NCI-H2196 treated with DMSO at 0.1 percent for 48 hours (cell line): ENCODE results near the gene SLC22A6.
"Not testable (repeated sequence)": the region's sequence is repeated elsewhere in the genome, so short reads cannot be mapped to it uniquely, and the experiment has no call there.

ENCODE experiments used
- DNase-seq: peaks from one replicate; lab custom pipeline; 2025; ENCODE audit not compliant: unreplicated experiment; lab: John Stamatoyannopoulos, UW

Gene SLC22A6

DNA sequence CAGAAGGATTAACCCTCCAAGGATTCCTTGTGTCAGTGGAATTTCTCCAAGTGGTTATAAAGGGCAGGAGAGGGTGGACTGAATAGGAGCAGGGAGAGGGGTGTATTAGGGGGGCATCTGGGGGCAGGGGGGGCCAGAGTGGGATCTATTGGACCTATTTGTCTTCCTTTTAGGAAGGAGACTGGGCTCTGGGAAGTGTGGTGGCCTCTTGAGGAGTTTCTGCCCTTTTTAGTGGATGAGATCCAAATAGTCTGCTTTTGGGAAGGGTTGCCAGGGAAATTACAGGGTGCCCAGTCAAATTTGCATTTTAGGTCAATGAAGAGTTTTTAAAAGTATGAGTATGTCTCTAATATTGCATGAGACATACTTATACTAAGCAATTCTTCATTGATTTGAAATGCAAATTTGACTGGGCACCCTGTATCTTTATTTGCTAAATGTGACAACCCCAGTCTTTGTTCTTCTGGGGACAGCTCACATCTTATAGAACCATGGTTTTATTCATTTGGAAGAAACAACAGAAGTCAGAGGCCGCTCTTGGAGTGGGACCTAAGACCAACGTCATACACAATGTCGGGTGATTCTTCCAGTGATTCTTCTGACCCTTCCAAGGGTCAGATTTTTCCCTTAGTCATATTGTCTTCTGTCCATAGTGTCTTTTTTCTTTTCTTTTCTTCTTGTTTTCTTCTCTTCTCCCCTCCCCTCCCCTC lies 429 bp upstream of the SLC22A6 start:
- DNase-seq: no peak

DNA sequence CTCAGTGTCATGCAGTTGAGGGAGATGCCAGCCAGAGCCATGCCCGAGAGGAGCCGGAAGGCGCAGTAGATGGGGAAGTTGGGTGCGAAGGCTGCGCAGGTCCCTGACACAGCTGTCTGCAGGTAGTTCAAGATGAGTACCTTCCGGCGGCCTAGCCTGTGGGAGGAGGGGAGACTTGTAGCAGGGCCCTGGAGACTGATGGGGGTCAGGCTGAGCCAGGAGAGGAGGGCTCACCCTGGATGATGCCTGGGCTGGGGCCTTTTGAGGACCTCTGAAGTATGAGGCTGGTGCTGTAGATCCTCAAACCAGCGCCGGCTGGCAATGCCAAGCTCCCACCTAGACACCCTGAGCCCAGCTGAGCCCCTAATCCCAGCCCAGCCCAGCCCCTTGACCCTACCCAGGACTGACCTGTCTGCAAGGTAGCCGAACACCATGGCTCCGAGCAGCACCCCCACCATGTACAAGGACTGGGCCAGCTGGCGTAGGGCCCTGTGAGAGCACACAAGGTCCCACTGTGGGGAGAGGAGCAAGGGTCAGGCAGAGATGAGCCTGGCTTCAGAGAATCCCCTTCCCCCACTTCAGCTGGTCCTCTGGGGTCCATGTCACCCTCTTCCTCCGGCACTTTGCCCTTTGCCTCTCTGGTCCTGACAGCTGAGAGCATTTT lies 1.1 kb downstream of the SLC22A6 start:
- no peak for DNase-seq

DNA sequence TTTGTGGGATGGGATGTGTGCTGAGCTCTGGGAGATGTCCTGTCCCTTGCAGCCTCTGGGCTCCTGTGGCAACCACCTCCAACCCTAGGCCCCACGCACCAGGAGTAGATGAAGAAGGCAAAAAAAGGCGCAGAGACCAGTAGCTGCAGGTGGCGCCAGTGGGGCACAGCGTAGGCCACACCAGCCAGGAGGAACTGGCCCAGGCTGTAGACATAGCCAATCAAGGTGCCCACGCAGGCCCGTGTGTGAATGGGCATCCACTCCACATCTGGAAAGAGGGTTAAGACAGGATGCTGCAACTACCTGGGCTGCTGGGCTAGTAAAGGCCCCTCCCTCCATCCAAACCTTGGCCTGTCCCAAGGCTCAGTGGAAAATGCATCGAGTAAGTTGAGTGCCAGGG lies 3.0 kb downstream of the SLC22A6 start:
- DNase-seq: no peak

DNA sequence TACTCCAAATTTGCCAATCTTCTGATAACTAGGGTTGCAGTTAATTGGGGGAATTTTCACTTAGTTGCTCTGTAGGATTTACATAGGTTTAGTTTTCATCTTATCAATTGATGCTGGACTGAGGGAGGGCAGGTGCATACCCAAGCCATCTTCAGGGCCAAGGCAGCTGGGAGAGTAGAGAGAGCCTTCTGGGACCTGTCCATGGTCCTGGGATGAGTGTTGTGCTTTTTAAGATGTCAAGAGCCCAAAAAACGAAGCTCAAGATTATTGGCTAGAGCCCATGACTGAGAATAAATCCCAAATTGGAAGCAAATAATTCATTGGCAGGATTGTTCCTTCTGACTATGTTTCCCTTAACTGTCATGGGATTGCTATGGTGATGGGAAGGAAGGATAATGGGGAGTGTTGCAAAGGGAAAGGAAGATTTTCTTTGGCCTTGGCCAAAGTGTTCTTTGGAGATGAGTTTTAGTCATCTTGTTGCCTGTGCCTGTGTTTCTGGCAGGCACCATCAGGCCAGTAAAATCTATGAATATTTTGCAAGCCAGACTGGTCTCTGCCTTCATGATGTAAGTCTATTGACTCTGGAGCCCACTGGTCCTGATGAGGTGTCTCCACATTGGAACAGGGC lies 4.5 kb downstream of the SLC22A6 start:
- no peak for DNase-seq

DNA sequence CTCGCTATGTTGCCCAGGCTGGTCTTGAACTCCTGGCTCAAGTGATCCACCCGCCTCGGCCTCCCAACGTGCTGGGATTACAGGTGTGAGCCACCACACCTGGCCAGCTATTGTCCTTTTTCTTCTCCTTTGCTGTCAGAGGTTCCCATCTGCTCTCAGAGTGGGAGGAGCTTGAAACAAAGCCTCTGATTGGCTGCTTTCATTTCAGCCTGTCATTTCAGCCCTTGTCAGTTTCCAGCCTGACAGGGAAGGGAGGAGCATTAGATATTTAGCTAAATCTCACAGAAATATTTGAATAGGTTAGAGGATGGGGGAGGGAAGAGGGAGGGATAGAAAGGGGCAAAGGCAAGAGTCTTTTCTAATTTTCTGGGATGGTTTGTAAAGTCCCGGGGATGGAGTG lies 8.7 kb downstream of the SLC22A6 start:
- no peak for DNase-seq

DNA sequence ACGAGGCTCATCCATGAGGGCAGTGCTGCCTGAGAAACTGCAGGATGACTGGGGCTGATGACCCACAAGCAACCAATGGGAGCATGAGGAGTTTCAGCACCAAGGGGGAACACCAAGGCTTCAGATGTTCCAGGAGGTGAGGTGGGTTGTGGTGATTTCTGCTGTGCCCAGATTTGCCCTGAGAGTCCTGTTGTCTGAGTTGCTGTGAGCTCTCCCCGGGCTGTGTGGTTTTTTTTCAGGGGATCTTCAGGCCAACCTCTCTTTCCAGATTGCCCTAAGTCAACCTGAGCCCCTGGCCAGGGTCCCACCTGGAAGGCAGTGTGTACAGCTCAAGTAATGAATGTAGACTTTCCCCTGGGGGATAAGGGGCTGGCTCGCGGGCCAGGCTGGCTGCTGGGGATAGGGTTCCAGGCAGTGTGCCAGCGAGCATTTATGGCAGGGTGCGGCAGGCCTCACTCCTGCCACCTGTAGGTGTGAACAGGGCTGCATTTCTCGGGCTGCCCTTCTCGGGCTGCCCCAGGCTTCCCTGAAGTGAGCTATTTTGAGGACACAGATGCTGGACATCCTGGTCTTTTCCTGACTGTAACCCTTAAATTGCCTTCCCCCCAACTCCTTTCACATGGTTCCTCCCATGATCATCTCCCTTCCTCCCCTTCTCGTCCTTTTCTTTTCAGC lies 9.8 kb downstream of the SLC22A6 start:
- peak; percentile 12 for DNase-seq

DNA sequence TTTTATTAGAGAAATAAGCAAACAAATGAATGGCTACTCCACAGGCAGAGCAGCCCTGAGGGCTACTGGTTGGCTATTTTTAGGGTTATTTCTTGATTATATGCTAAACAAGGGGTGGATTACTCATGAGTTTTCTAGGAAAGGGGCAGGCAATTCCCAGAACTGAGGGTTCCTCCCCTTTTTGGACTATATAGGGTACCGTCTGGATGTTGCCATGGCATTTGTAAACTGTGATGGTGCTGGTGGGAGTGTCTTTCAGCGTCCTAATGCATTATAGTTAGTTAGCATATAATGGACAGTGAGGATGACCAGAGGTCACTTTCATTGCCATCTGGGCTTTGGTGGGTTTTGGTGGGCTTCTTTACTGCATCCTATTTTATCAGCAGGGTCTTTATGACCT lies 19.2 kb downstream of the SLC22A6 start:
- no peak for DNase-seq

DNA sequence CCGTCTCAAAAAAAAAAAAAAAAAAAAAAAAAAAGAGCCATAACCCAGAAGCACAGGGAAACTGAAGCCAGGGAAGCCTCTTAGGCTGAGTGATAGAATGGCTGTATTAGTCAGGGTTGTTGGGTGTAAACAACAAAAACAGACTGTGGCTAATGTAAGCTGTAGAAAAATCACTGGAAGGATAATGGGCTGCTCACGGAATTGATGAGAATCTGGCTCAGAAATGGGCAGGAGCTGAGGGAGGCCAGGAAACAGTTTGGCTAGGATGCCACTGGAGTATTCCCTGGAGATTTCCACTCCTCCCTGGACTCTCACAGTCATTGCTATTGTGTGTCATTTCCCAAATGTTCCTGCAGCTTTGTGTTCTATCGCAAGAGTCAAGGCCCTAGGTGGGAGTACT lies 22.4 kb downstream of the SLC22A6 start:
- no peak for DNase-seq

DNA sequence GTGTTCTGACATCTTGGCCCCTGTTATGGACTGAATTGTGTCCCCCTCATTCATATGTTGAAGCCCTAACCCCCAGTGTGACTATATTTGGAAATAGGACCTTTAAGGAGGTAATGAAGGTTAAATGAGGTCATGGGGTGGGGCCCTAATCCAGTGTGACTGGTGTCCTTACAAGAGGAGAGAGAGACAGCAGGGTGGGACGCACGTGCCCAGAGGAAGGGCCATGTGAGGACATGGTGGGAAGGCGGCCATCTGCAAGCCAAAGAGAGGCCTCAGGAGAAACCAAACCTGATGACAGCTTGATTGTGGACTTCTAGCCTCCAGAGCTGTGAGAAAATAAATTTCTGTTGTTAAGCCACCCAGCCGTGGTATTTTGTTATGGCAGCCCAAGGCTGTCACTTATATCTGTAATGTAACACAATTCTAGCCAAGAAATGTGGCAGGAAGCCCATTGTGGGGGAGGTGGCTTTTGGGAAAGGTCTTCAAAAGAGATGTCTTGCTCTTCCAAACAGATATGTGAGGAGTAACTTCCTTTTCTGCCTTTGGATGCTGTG lies 23.7 kb downstream of the SLC22A6 start:
- no peak for DNase-seq

DNA sequence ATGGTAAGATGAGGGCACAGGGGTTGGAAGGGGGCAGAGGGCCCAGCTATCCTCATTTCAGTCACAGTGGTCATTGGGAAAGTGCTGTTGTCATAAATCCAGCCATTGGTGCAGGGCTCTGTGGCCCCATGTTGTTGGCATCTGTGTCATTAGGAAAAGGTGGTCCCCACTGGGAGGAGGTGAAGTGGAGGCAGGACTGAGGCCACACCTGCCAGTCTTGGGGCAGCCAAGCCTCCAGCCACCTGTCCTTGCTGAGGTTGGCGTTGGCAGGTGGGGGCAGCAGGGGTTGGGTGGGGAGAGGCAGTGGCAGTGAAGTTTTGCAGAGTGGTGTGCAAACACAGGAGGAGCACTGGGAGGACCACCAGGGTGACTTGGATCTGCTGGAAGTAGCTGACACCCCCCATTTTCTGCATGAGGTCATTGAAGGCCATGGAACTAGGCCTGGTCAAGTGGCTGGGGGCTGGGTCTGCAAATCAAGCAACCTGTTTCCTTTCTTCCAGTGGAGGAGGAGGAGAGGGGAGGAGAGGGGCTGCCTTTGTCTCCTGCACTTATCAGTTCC lies 25.3 kb downstream of the SLC22A6 start:
- DNase-seq: no peak

DNA sequence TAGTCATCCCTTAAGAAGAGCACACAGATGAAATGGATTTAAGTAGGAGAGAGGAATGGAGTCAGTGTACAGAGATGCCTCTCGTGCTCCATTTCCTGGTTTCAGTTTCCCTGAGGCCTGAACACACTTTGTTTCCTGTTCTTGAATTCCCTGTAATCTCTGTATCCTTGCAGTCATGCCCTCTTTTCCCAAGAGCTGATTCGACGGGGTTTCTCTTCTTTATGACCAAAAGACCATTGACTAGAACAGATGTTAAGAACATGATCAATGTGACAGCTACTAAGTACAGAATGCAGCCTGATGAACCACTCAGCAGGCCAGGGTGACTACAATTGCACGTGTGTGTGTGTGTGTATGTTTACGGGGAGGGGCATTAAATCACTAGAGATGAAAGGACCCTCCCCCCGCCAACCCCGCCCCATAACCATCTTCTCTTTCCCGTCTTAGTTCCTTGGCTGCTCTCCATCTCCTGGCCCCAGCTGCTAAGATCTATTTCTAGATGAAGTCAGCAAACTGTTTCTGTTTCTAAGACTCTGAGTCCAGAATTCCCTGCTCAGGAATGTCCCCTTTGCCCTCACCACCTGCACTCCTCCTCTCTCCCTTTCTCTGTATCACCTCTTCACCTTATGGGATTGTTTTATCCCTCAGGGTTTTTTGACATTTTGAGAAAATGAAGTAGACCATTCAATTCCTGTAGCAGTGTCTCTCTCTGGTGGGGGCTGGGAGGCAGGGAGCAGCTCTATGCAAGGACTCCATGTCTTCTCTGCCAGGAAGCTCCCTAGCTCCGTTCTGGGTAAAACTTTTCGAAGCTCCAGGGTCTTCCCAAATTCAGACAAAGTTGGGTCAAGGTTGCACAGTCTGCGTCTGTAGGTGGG lies 26.0 kb downstream of the SLC22A6 start:
- no peak for DNase-seq

DNA sequence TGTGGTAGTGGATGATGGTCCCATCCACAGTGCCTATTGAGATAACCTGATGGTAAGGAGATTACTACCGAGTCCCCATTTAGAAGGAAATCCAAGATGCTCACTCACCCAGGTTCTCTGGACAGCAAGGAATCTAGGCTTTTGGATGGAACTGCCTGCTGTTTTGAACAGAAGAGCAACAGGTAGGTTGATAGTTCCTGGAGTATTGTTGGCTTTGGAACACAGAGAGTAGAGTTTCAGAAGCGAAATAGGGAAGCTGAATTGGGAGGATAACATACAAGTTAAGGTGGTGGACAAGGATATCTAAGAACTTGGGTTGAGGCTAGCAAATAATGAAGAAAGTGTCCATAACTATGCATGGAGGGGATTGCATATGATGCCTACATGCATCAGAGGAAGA lies 27.6 kb downstream of the SLC22A6 start:
- no peak for DNase-seq

DNA sequence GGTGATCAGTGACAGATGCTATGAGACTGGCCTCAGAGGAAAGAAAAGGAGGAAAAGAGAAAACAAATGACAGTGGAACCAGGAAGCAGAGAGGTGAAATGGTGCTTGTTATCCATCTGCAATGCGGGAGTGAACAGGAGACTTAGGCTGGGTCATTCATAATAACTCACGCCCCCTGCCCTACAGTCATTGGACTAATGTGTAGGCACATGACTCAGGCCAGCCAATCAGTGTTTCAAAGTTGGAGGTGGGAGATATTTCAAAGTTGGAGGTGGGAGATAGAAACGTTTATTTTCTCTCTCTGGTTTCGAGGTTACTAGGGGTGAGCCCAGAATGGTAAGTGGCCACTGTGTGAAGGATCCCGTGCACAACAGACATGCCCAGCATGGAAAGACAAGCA lies 30.3 kb downstream of the SLC22A6 start:
- no peak for DNase-seq

DNA sequence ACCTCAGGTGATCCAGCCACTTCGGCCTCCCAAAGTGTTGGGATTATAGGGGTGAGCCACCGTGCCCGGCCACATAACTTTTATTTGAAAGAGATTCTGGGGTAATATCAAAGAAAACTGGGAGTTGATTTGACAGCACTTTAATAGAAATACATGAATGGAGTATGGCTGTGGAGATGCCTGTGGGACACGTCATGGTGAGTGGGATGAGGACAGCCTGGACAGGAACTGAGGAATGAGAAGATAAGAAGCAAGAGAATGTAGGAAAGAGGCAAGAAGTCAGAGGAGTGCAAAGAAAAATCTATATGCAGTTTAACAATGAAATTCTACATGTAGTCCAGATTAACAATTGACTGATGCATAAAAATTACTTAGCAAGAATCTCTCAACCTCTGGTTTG lies 31.0 kb downstream of the SLC22A6 start:
- DNase-seq: no peak

DNA sequence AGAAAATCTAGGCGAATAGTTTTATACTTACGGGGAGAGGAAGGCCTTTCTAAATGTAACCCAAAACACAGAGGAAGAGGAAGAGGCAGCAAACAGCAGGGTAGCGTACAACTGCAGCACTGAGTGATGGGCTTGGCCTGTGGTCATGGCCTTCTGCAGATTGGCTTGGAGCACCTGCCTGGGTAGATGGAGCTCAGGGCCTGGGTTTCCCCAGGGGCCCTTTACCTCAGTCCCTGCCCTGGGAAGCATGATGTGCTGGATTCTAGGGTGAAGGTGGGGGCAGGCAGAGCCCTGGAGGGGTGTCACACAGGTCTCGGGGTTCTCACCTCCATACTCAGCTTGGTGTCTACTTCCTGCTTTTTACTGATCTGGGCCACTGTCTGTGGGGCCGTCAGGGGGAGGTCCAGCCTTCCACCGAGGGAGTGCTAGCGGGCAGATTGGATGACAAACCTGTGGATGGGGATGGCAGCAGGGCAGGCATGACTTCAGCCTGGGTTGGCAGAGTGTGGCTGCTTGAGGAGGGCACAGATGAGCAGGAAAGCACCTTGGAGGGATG lies 35.9 kb downstream of the SLC22A6 start:
- DNase-seq: no peak

DNA sequence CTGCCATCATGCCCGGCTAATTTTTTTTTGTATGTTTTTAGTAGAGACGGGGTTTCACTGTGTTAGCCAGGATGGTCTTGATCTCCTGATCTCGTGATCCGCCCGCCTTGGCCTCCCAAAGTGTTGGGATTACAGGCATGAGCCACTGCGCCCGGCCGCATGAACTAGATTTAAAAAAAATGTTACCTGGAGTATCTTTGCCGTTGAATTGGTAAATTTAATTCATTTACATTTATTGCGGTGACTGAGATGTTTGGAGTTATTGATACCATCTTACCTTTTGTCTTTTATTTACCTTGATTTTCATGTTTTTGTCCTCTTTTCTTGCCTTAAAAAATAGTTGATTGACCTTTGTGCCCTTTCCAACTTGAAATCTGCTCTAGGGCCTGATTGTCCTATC lies 39.2 kb downstream of the SLC22A6 start:
- not testable (repeated sequence) for DNase-seq

DNA sequence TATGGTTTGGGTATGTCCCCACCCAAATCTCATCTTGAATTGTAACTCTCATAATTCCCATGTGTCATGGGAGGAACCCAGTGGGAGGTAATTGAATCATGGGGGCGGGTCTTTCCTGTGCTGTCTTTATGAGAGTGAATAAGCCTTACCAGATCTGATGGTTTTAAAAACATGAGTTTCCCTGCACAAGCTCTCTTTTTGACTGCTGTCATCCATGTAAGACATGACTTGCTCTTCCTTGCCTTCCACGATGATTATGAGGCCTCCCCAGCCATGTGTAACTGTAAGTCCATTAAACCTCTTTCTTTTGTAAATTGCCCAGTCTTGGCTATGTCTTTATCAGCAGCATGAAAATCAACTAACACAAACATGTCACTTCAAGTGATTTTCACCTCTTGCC lies 47.2 kb downstream of the SLC22A6 start:
- DNase-seq: not testable (repeated sequence)

DNA sequence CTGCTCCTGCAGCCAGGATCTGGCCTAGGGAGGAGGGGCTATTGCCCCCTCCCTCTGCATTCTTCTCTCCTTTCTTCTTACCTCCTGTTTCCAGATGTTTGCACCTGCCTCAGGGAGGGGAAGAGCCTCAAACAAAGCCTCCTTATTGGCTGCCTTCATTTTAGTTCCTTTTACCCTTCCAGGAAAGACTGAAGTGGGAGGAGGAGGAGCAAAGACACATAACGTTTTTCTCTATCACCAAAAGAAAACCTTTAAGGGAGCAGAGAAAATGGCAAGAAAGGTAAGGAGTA lies 50.3 kb downstream of the SLC22A6 start:
- DNase-seq: no peak

DNA sequence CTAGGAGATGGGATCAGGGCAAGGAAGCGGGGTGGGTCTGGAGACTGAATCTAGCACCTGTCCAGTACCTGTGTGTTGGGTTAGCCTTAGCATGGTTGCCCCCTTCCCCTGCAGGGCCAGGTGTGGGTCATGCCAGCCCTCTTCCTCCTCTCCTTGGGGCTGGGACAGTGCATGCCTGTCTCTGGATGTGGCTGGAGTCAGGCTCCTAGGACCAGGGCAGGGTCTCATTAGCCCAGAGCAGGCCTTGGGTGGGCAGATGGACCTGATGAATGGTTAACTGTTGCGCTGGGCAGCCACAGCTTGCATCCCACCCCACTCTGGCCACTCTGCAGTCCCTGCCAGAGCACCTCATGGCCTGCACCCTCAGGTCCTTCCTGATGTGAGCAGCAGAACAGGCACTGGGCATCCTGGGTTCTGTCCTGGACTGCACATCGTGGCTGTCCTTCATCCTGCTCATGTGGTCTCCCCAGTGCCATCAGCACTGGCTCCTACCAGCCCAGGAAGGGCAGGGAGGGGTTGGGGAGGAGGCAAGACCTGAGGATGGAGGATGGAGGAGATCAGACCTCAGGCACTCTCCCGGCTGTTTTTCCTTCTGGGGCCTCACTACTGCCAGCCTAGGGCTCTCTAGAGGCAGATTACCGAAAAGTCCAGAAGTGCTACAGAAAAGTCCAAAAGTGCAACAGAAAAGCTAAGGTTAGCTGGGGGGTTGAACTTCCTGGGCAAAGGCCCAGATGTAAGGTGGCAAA lies 50.8 kb downstream of the SLC22A6 start:
- no peak for DNase-seq

DNA sequence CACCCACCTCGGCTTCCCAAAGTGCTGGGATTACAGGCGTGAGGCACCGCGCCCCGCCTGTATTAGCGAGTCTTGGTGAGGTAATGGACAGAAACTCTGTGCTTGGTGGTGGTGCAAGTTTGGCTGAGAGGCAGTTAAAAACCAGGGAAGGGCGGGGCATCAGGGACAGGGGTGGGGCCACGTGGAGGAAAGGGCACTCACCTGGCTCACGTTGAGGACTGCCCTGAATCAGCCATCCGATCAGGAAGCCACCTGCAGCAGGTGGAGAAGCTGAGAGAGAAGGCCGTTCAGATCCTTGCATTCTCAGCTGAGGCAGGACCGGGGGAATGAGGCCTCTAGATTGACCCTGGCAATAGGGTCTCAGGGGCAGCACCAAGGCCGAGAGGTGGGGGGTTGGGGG lies 51.5 kb downstream of the SLC22A6 start:
- no peak for DNase-seq
